ENCODE measurements around the gene TMEM169. TPM values are rescaled to one million over a fixed set of nuclear protein-coding genes. Genes with fewer than 3 reads are reported as not detected.

Gene TMEM169
- total RNA-seq, 2 donors from 2014 or later = 0.15 to 0.21 TPM

- H3K4me3 ChIP-seq = no peak overlapping the region
- H3K4me1 ChIP-seq = no peaks in the 10 kb centered on the region
- no peak overlapping the region for H3K27ac ChIP-seq
- no peak for DNase-seq
- intact Hi-C loops (cut with DNase I) = no loop called here
- peaks cover 15% of the 10 kb centered on the region for H3K36me3 ChIP-seq
- no peak overlapping the region for H3K9ac ChIP-seq (ENCODE audit: low read depth in 2 of 2, low read length in 2 of 2)
- TF ChIP-seq, protein P1, sequence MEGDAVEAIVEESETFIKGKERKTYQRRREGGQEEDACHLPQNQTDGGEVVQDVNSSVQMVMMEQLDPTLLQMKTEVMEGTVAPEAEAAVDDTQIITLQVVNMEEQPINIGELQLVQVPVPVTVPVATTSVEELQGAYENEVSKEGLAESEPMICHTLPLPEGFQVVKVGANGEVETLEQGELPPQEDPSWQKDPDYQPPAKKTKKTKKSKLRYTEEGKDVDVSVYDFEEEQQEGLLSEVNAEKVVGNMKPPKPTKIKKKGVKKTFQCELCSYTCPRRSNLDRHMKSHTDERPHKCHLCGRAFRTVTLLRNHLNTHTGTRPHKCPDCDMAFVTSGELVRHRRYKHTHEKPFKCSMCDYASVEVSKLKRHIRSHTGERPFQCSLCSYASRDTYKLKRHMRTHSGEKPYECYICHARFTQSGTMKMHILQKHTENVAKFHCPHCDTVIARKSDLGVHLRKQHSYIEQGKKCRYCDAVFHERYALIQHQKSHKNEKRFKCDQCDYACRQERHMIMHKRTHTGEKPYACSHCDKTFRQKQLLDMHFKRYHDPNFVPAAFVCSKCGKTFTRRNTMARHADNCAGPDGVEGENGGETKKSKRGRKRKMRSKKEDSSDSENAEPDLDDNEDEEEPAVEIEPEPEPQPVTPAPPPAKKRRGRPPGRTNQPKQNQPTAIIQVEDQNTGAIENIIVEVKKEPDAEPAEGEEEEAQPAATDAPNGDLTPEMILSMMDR (IDR thresholded peaks at IDR 0.05) = no peak
- H3K27me3 ChIP-seq = no peaks in the 10 kb centered on the region
- H3K9me3 ChIP-seq = no peaks in the 10 kb centered on the region
Measured at GRCh38 chr2:216118474-216118873, 36.8 kb downstream of the TMEM169 start.

DNA sequence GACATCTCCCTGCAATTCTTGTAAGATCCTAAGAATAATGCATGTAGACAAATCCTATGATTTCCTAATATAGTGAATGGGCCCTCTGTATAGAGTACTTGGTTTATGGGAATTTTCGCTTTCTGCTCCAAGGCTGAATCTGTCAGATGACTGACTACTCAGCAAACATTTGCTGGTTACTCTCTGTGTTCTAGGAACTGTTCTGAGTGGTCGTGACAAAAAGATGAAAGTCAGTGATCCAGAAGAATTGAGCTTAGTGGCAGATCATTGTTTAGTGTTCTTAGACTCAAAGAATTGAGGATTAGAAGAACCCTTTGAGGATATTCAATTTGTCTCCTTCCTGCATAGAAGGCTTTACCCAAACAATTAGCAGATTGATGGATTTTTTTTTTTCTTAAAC, 37.4 kb downstream of the TMEM169 start:
- Histone ChIP-seq H3K36me3 (peaks cover 15% of the 10 kb centered on the region), H3K27me3 (no peaks in the 10 kb centered on the region), H3K9ac (ENCODE audit: low read depth in 2 of 2, low read length in 2 of 2) (no peak overlapping the region), H3K27ac (no peak overlapping the region), H3K4me3 (no peak overlapping the region), H3K4me1 (no peaks in the 10 kb centered on the region), H3K9me3 (no peaks in the 10 kb centered on the region)
- intact Hi-C loops (cut with DNase I) = no loop called here
- TF ChIP-seq, protein P1 (IDR thresholded peaks at IDR 0.05) = no peak
- DNase-seq = no peak

DNA sequence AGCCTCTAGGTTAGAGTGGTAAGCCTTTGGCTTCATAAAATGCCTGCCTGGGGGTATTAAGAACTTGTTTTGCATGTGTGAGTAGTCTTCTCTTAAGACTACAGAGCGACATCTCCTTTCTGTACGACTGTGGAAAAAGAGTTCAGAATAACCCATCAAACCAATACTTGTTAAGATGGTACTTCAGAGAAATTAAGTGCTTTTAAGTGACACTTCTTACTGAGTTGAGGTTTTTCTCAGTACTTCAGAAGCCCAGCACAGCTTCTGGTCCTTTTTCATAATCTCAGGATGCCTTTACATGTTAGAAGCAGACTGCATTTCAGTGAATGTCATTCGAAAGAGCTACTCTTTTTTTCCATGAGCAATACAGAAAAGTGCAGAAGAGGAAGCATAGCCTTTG, 38.3 kb downstream of the TMEM169 start:
- H3K36me3 ChIP-seq = peaks cover 21% of the 10 kb centered on the region
- no peaks in the 10 kb centered on the region for H3K27me3 ChIP-seq
- intact Hi-C loops (cut with DNase I) = loop anchor here (10.0 kb wide), 1 partner anchor 55 kb away; no protein-coding TSS in a partner anchor
- no peak overlapping the region for H3K4me3 ChIP-seq
- no peak overlapping the region for H3K27ac ChIP-seq
- no peaks in the 10 kb centered on the region for H3K9me3 ChIP-seq
- no peaks in the 10 kb centered on the region for H3K4me1 ChIP-seq
- no peak overlapping the region for H3K9ac ChIP-seq (ENCODE audit: low read depth in 2 of 2, low read length in 2 of 2)
- TF ChIP-seq, protein P1 (IDR thresholded peaks at IDR 0.05) = no peak
- no peak for DNase-seq

GRCh38 chr2:216121255-216121654, 39.5 kb downstream of the TMEM169 start:
- TF ChIP-seq, protein P1 (IDR thresholded peaks at IDR 0.05) = no peak
- H3K27me3 ChIP-seq = no peaks in the 10 kb centered on the region
- no peaks in the 10 kb centered on the region for H3K9me3 ChIP-seq
- H3K27ac ChIP-seq = no peak overlapping the region
- no peak for DNase-seq
- intact Hi-C loops (cut with DNase I) = loop anchor here (10.0 kb wide), 1 partner anchor 54 kb away; no protein-coding TSS in a partner anchor
- peaks cover 21% of the 10 kb centered on the region for H3K36me3 ChIP-seq
- H3K9ac ChIP-seq (ENCODE audit: low read depth in 2 of 2, low read length in 2 of 2) = no peak overlapping the region
- no peaks in the 10 kb centered on the region for H3K4me1 ChIP-seq
- H3K4me3 ChIP-seq = no peak overlapping the region

DNA sequence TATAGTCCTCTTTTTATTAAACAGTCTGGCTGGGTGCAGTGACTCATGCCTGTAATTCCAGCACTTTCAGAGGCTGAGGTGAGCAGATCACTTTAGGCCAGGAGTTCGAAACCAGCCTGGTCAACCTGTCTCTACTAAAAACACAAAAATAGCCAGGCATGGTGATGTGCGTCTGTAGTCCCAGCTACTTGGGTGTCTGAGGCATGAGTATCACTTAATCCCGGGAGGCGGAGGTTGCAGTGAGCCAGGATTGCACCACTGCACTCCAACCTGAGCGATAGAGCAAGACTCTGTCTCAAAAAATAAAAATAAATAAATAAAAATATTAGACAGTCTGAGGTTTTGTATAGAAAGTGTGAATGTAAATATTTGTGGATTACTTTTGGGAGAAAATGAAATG, 45.2 kb downstream of the TMEM169 start:
- no peaks in the 10 kb centered on the region for H3K9me3 ChIP-seq
- DNase-seq = no peak
- H3K36me3 ChIP-seq = peaks cover 35% of the 10 kb centered on the region
- H3K4me1 ChIP-seq = no peaks in the 10 kb centered on the region
- H3K27me3 ChIP-seq = no peaks in the 10 kb centered on the region
- no peak overlapping the region for H3K27ac ChIP-seq
- H3K9ac ChIP-seq (ENCODE audit: low read depth in 2 of 2, low read length in 2 of 2) = no peak overlapping the region
- intact Hi-C loops (cut with DNase I) = loop anchor here (10.0 kb wide), 1 partner anchor 48 kb away; no protein-coding TSS in a partner anchor
- TF ChIP-seq, protein P1 (IDR thresholded peaks at IDR 0.05) = no peak
- H3K4me3 ChIP-seq = no peak overlapping the region

All from colonic mucosa (tissue), 4 donors.